Right atrium auricular region (tissue), 2 donors: ENCODE measurements around the gene PATE4. TPM values are rescaled to one million over a fixed set of nuclear protein-coding genes. Genes with fewer than 3 reads are reported as not detected.

Experiments used
- DNase-seq: peaks from one replicate; pipeline ENCODE4 v3.0.0-alpha.2; 2019; ENCODE audit warnings: low spot score
- H3K27ac ChIP-seq, 2 donors: fragments of 200-600 bp; sonication (generic); 1 replicate in 1 of 2; 2 replicates in 1 of 2; pipeline ENCODE4 v1.5.1; 2016 to 2019
- H3K27me3 ChIP-seq, 2 donors: fragments of 200-600 bp; sonication (generic); one replicate each; pipeline versions ENCODE4 v1.5.1 to v1.6.0; 2017 to 2019
- H3K36me3 ChIP-seq: fragments of 200-600 bp; sonication (generic); one replicate; pipeline ENCODE4 v1.5.1; 2016
- H3K4me1 ChIP-seq, 2 donors: fragments of 200-600 bp; sonication (generic); one replicate each; pipeline versions ENCODE4 v1.5.1 to v1.6.0; 2017 to 2019
- H3K4me3 ChIP-seq, 2 donors: fragments of 200-600 bp; sonication (generic); 1 replicate in 1 of 2; 2 replicates in 1 of 2; pipeline ENCODE4 v1.5.1; 2017 to 2019; ENCODE audit warnings: mild to moderate bottlenecking in 1 of 2, moderate library complexity in 1 of 2
- H3K9me3 ChIP-seq, 2 donors: fragments of 200-600 bp; sonication (generic); one replicate each; pipeline ENCODE4 v1.5.1; 2019
- CTCF ChIP-seq, 2 donors: fragments of 200-600 bp; sonication (generic); IDR thresholded peaks; one replicate each; pipeline ENCODE4 v1.5.1; 2019; ENCODE audit warnings: antibody characterized with exemption in 2 of 2
- total RNA-seq, 2 donors: library from RNA; depleted of rRNA; stranded (reverse); fragments of >200 nt; gene quantifications; one replicate each; pipeline ENCODE4 v1.1.0, GENCODE V29; 2016

Gene PATE4
- not detected for total RNA-seq

GRCh38 chr11:125833016-125833415 lies at the start of gene PATE4:
PATE4 (plus strand) TSS chr11:125833316; CDS start chr11:125833360, 44 bp downstream.
- H3K27ac ChIP-seq = no peak within 1 kb of the TSS
- TF ChIP-seq CTCF (IDR thresholded peaks at IDR 0.05) = no peak
- H3K27me3 ChIP-seq = no peaks in the 10 kb centered on the region
- H3K9me3 ChIP-seq = peaks cover 0 to 6% of the 10 kb centered on the region in 2 donors
- no peaks in the 10 kb centered on the region for H3K4me1 ChIP-seq
- no peak within 1 kb of the TSS for H3K4me3 ChIP-seq
- DNase-seq = no peak
- no peaks in the 10 kb centered on the region for H3K36me3 ChIP-seq

- H3K4me3 ChIP-seq = no peak overlapping the region
- H3K9me3 ChIP-seq = no peaks in the 10 kb centered on the region
- no peak for TF ChIP-seq CTCF (IDR thresholded peaks at IDR 0.05)
- DNase-seq = no peak
- no peaks in the 10 kb centered on the region for H3K27me3 ChIP-seq
- no peaks in the 10 kb centered on the region for H3K4me1 ChIP-seq
- H3K27ac ChIP-seq = no peak overlapping the region
- no peaks in the 10 kb centered on the region for H3K36me3 ChIP-seq
Observed at GRCh38 chr11:125784678-125785077, 48.4 kb upstream of the PATE4 start.

- no peak for DNase-seq
- no peaks in the 10 kb centered on the region for H3K27me3 ChIP-seq
- H3K9me3 ChIP-seq = no peaks in the 10 kb centered on the region
- no peak within 1 kb of the TSS for H3K27ac ChIP-seq
- H3K36me3 ChIP-seq = no peaks in the 10 kb centered on the region
- H3K4me1 ChIP-seq = no peaks in the 10 kb centered on the region
- TF ChIP-seq CTCF (IDR thresholded peaks at IDR 0.05) = no peak
- H3K4me3 ChIP-seq = no peak within 1 kb of the TSS
Observed at GRCh38 chr11:125787827-125788226, 45.3 kb upstream of the PATE4 start, which contains the start of gene PATE3. PATE3 (plus strand) TSS chr11:125788127; CDS start chr11:125788152, 25 bp downstream.

- H3K27ac ChIP-seq = no peak overlapping the region
- H3K4me3 ChIP-seq = no peak overlapping the region
- no peaks in the 10 kb centered on the region for H3K4me1 ChIP-seq
- H3K36me3 ChIP-seq = no peaks in the 10 kb centered on the region
- H3K9me3 ChIP-seq = peaks cover 0 to 7% of the 10 kb centered on the region in 2 donors
- TF ChIP-seq CTCF (IDR thresholded peaks at IDR 0.05) = no peak
- H3K27me3 ChIP-seq = no peaks in the 10 kb centered on the region
- no peak for DNase-seq
Observed at GRCh38 chr11:125790825-125791224, 42.3 kb upstream of the PATE4 start.

- DNase-seq = no peak
- Histone ChIP-seq H3K27ac (no peak overlapping the region), H3K4me3 (no peak overlapping the region), H3K4me1 (no peaks in the 10 kb centered on the region), H3K9me3 (peaks cover 0 to 50% of the 10 kb centered on the region in 2 donors), H3K27me3 (no peaks in the 10 kb centered on the region), H3K36me3 (no peaks in the 10 kb centered on the region)
- no peak for TF ChIP-seq CTCF (IDR thresholded peaks at IDR 0.05)
Observed at GRCh38 chr11:125797641-125798040, 35.5 kb upstream of the PATE4 start.

DNA sequence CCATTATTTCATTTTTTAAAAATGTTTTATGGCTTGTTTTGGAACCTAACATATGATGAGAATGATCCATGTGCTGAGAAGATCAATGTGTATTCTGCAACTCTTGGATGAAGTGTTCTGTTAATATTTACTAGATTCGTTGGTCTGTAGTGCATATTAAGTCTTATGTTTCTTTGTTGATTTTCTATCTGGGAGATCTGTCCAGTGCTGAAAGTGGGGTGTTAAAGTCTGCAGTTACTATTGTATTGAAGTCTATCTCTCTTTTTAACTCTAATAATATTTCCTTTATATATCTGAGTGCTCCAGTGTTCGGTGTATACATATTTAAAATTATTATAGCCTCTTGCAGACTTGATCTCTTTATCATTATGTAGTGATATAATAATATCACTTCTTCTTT lies 33.3 kb upstream of the PATE4 start:
- H3K27ac ChIP-seq = no peak overlapping the region
- no peak overlapping the region for H3K4me3 ChIP-seq
- H3K27me3 ChIP-seq = no peaks in the 10 kb centered on the region
- TF ChIP-seq CTCF (IDR thresholded peaks at IDR 0.05) = no peak
- no peaks in the 10 kb centered on the region for H3K4me1 ChIP-seq
- H3K9me3 ChIP-seq = peaks cover 0 to 53% of the 10 kb centered on the region in 2 donors
- H3K36me3 ChIP-seq = no peaks in the 10 kb centered on the region
- DNase-seq = no peak
